GM12878 (cell line): ENCODE measurements around the gene ASTN1. TPM values are rescaled to one million over a fixed set of nuclear protein-coding genes. Genes with fewer than 3 reads are reported as not detected.

Experiments
- ATAC-seq: fragments of 200-7000 bp; cut with Tn5 transposase; 3 replicates; pipeline ENCODE4 v1.9.1; 2020; ENCODE audit warnings: mild to moderate bottlenecking, moderate library complexity
- BruUV-seq: library from RNA; stranded (reverse); fragments of 400-500 nt; replicated peaks from 2 replicates; lab custom pipeline; 2021; lab: Mats Ljungman, UMichigan
- CTCF ChIA-PET: fragments of 300-600 bp; sonication (Branson Sonifier 250); formaldehyde crosslinking; extraction: SDS; loops from one replicate; lab custom pipeline; 2021; ENCODE audit warnings: inconsistent platforms; lab: Yijun Ruan, JAX
- POLR2A ChIA-PET: fragments of 350-600 bp; formaldehyde crosslinking; extraction: SDS; loops from one replicate; lab custom pipeline; 2021; ENCODE audit warnings: inconsistent platforms; lab: Charles Lee
- RAD21 ChIA-PET: fragments of 300-600 bp; sonication (Branson Sonifier 250); formaldehyde crosslinking; loops from one replicate; lab custom pipeline; 2023; ENCODE audit warnings: antibody characterized with exemption; ENCODE audit not compliant: unreplicated experiment; lab: Charles Lee
- SMC1A ChIA-PET: fragments of 300-600 bp; sonication (Branson Sonifier 250); formaldehyde crosslinking; loops from one replicate; lab custom pipeline; 2023; ENCODE audit not compliant: unreplicated experiment, uncharacterized antibody; lab: Charles Lee
- DNase-seq: peaks from one replicate; pipeline ENCODE4 v3.0.0-alpha.2; 2011; ENCODE audit warnings: low read depth, low spot score
- FAIRE-seq: peaks from 3 replicates; lab custom pipeline; 2011; peaks lifted over from hg19 to GRCh38; lab: Jason Lieb, UNC
- H2AFZ ChIP-seq: 2 replicates; pipeline ENCODE4 v1.6.0; 2011; ENCODE audit warnings: low read depth, low read length, control low read depth; ENCODE audit not compliant: control insufficient read depth
- H3K27ac ChIP-seq: 2 replicates; pipeline ENCODE4 v1.5.1; 2011; ENCODE audit warnings: control low read depth; ENCODE audit not compliant: control insufficient read depth, insufficient read depth
- H3K27me3 ChIP-seq, 2 experiments: replicated peaks in 1 of 2; 2 replicates each; pipeline versions ENCODE4 v1.6.0 to v1.6.1; 2011; ENCODE audit warnings: low read length in 1 of 2; ENCODE audit not compliant: control insufficient read depth in 2 of 2, insufficient read depth in 2 of 2
- H3K36me3 ChIP-seq, 2 experiments: 2 replicates each; pipeline ENCODE4 v1.5.1; 2011; ENCODE audit warnings: low read length in 1 of 2; ENCODE audit not compliant: control insufficient read depth in 2 of 2, insufficient read depth in 2 of 2
- H3K4me1 ChIP-seq: 2 replicates; pipeline ENCODE4 v1.6.1; 2011; ENCODE audit warnings: mild to moderate bottlenecking, low read length, moderate library complexity, mixed read lengths; ENCODE audit not compliant: control insufficient read depth, insufficient read depth
- H3K4me2 ChIP-seq: 2 replicates; pipeline ENCODE4 v1.6.0; 2011; ENCODE audit warnings: control low read depth; ENCODE audit not compliant: control insufficient read depth, insufficient read depth
- H3K4me3 ChIP-seq: fragments of 200-600 bp; sonication (generic); 2 replicates; pipeline ENCODE4 v1.5.1; 2016
- H3K79me2 ChIP-seq: 2 replicates; pipeline ENCODE4 v1.6.0; 2011; ENCODE audit warnings: low read length; ENCODE audit not compliant: control insufficient read depth, insufficient read depth
- H3K9ac ChIP-seq: 2 replicates; pipeline ENCODE4 v1.8.0; 2011; ENCODE audit warnings: low read length, control low read depth, mixed read lengths; ENCODE audit not compliant: control insufficient read depth, insufficient read depth
- H3K9me3 ChIP-seq: replicated peaks from 3 replicates; pipeline ENCODE4 v1.5.1; 2011; ENCODE audit warnings: mild to moderate bottlenecking, low read length; ENCODE audit not compliant: control insufficient read depth, insufficient read depth
- H4K20me1 ChIP-seq: 2 replicates; pipeline ENCODE4 v1.6.0; 2011; ENCODE audit not compliant: control insufficient read depth, insufficient read depth
- CREM ChIP-seq: IDR thresholded peaks from 2 replicates; pipeline ENCODE4 v1.6.1; 2014; ENCODE audit warnings: antibody characterized with exemption, low read depth
- HDGF ChIP-seq: fragments of 450-650 bp; IDR thresholded peaks from 2 replicates; pipeline ENCODE4 v1.6.1; 2016; ENCODE audit warnings: antibody characterized with exemption
- NFXL1 ChIP-seq: fragments of 450-650 bp; IDR thresholded peaks from 2 replicates; pipeline ENCODE4 v1.6.1; 2017; ENCODE audit warnings: antibody characterized with exemption, mild to moderate bottlenecking, borderline replicate concordance
- SIX5 ChIP-seq: IDR thresholded peaks from 2 replicates; pipeline ENCODE4 v1.6.1; 2011; ENCODE audit warnings: mild to moderate bottlenecking, low read depth, low read length, moderate library complexity; ENCODE audit not compliant: severe bottlenecking
- STAT3 ChIP-seq: IDR thresholded peaks from 2 replicates; pipeline ENCODE4 v1.6.1; 2011; ENCODE audit warnings: low read depth, low read length, improper control_type of control experiment
- TAF1 ChIP-seq: IDR thresholded peaks from 2 replicates; pipeline ENCODE4 v1.6.1; 2011; ENCODE audit warnings: mild to moderate bottlenecking, low read depth, low read length, borderline replicate concordance
- ZSCAN29 ChIP-seq: fragments of 450-650 bp; IDR thresholded peaks from 2 replicates; pipeline ENCODE4 v1.6.1; 2017; ENCODE audit warnings: mild to moderate bottlenecking, moderate library complexity
- WGBS: methylation state at CpG from one replicate; pipeline ENCODE4 v1.1.6; 2016; ENCODE audit warnings: low lambda C conversion rate; ENCODE audit not compliant: insufficient replicate concordance, insufficient coverage; ENCODE audit errors: missing lambda C conversion rate; 5-methylcytosine and 5-hydroxymethylcytosine counted together
- in situ Hi-C: fragments of 300-500 bp; cut with MboI; formaldehyde crosslinking; loops from 9 replicates; pipeline ENCODE4 v1.14.3; 2018; ENCODE audit warnings: mixed read lengths
- intact Hi-C: fragments of 100-400 bp; cut with micrococcal nuclease; formaldehyde crosslinking; loops from one replicate; pipeline ENCODE4 v1.14.2; 2022; ENCODE audit not compliant: unreplicated experiment
- polyA plus RNA-seq, 11 experiments: library from polyadenylated mRNA; depleted of rRNA in 4 of 11; unstranded in 6 of 11; stranded (reverse) in 5 of 11; fragments of >200 nt; fragmentation: Nextera tagmentation in 4 of 11; fragmentation: Illumina TruSeq in 1 of 11; extraction: Ambion mirVana in 4 of 11; extraction: Trizol in 1 of 11; gene quantifications; 1 replicate in 1 of 11; 2 replicates in 10 of 11; pipeline versions ENCODE4 v1.2.1 to v1.2.3, GENCODE V29; 2011 to 2016; ENCODE audit warnings: inconsistent platforms in 2 of 11, missing spikeins in 2 of 11, low read depth in 1 of 11
- total RNA-seq, 4 experiments: library from RNA; depleted of rRNA in 3 of 4; stranded (reverse); fragments of >200 nt in 3 of 4; fragmentation: Illumina TruSeq in 1 of 4; extraction: Trizol in 1 of 4; gene quantifications; 2 replicates each; pipeline versions ENCODE4 v1.2.1 to v1.2.3, GENCODE V29; 2013 to 2021
- TF ChIP-seq, protein P1 (sequence below): fragments of 450-650 bp; IDR thresholded peaks from 2 replicates; pipeline ENCODE4 v1.6.1; 2017; ENCODE audit warnings: borderline replicate concordance
- TF ChIP-seq, protein P2 (sequence below): IDR thresholded peaks from 2 replicates; pipeline ENCODE4 v1.6.1; 2011; ENCODE audit warnings: borderline replicate concordance, low read depth, mild to moderate bottlenecking, moderate library complexity, low read length; ENCODE audit not compliant: insufficient read depth, poor library complexity, severe bottlenecking
- TF ChIP-seq, protein P3 (sequence below): fragments of 150-350 bp; IDR thresholded peaks from 2 replicates; pipeline ENCODE4 v1.6.1; 2016; ENCODE audit warnings: low read depth, low read length
- TF ChIP-seq, protein P4 (sequence below): fragments of 450-650 bp; IDR thresholded peaks from 2 replicates; pipeline ENCODE4 v1.6.1; 2016; ENCODE audit warnings: mild to moderate bottlenecking, moderate library complexity, borderline replicate concordance

Gene ASTN1
- total and polyA plus RNA-seq, 10 of the 15 experiments (the other 5 are each of a cell fraction or from before 2014, with no cell fraction given): 0.04 TPM; not detected in 9

DNA sequence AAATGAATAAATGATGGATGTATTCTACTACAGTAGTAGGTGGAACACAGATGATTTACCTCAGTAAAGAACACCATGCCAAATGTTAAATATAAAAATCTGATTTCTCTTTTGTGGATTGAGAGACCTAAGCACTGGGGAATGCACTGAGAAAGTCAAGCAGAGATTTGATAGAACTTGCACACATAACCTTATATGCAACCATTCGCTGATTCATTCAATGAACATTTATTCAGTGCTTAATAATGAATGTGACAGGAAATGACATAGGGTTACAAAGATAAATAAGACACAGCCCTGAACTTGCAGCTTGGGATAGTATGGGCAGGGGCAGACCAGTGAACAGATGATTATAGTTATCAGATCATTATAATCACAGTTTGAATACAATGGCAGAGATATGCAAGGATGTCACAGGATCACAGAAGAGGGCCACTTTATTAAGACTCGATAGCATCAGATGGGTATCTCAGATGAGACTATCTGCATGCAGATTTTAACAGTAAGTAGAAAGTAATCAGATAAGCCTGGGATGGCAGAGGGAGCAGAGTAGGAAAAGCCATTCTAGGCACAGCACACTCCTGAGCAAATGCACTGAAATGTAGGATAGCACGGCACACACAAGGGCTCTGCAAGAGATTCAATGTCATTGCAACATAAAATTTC lies 169.4 kb downstream of the ASTN1 start:
- FAIRE-seq: no peak
- H4K20me1 ChIP-seq: no peaks in the 10 kb centered on the region
- no peak overlapping the region for H3K4me3 ChIP-seq
- no peaks in the 10 kb centered on the region for H3K79me2 ChIP-seq
- no peaks in the 10 kb centered on the region for H3K27me3 ChIP-seq
- ChIA-PET SMC1A (no interaction called here), RAD21 (no interaction called here), POLR2A (no interaction called here), CTCF (no interaction called here)
- intact Hi-C loops: no loop called here
- no peak overlapping the region for H3K4me2 ChIP-seq
- no peak overlapping the region for H2AFZ ChIP-seq
- H3K27ac ChIP-seq: no peak overlapping the region
- ATAC-seq: no peak
- H3K9ac ChIP-seq: no peak overlapping the region
- no peaks in the 10 kb centered on the region for H3K36me3 ChIP-seq
- DNase-seq: no peak
- no TSS peak for BruUV-seq
- in situ Hi-C loops: no loop called here
- H3K4me1 ChIP-seq: no peaks in the 10 kb centered on the region
- TF ChIP-seq NFXL1 (no peak), STAT3 (no peak), SIX5 (no peak), TAF1 (no peak), ZSCAN29 (no peak), HDGF (no peak), CREM (no peak)
- TF ChIP-seq, protein P1, sequence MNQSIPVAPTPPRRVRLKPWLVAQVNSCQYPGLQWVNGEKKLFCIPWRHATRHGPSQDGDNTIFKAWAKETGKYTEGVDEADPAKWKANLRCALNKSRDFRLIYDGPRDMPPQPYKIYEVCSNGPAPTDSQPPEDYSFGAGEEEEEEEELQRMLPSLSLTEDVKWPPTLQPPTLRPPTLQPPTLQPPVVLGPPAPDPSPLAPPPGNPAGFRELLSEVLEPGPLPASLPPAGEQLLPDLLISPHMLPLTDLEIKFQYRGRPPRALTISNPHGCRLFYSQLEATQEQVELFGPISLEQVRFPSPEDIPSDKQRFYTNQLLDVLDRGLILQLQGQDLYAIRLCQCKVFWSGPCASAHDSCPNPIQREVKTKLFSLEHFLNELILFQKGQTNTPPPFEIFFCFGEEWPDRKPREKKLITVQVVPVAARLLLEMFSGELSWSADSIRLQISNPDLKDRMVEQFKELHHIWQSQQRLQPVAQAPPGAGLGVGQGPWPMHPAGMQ: no peak
- TF ChIP-seq, protein P2, sequence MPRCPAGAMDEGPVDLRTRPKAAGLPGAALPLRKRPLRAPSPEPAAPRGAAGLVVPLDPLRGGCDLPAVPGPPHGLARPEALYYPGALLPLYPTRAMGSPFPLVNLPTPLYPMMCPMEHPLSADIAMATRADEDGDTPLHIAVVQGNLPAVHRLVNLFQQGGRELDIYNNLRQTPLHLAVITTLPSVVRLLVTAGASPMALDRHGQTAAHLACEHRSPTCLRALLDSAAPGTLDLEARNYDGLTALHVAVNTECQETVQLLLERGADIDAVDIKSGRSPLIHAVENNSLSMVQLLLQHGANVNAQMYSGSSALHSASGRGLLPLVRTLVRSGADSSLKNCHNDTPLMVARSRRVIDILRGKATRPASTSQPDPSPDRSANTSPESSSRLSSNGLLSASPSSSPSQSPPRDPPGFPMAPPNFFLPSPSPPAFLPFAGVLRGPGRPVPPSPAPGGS: no peak
- TF ChIP-seq, protein P3, sequence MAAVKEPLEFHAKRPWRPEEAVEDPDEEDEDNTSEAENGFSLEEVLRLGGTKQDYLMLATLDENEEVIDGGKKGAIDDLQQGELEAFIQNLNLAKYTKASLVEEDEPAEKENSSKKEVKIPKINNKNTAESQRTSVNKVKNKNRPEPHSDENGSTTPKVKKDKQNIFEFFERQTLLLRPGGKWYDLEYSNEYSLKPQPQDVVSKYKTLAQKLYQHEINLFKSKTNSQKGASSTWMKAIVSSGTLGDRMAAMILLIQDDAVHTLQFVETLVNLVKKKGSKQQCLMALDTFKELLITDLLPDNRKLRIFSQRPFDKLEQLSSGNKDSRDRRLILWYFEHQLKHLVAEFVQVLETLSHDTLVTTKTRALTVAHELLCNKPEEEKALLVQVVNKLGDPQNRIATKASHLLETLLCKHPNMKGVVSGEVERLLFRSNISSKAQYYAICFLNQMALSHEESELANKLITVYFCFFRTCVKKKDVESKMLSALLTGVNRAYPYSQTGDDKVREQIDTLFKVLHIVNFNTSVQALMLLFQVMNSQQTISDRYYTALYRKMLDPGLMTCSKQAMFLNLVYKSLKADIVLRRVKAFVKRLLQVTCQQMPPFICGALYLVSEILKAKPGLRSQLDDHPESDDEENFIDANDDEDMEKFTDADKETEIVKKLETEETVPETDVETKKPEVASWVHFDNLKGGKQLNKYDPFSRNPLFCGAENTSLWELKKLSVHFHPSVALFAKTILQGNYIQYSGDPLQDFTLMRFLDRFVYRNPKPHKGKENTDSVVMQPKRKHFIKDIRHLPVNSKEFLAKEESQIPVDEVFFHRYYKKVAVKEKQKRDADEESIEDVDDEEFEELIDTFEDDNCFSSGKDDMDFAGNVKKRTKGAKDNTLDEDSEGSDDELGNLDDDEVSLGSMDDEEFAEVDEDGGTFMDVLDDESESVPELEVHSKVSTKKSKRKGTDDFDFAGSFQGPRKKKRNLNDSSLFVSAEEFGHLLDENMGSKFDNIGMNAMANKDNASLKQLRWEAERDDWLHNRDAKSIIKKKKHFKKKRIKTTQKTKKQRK: no peak
- TF ChIP-seq, protein P4, sequence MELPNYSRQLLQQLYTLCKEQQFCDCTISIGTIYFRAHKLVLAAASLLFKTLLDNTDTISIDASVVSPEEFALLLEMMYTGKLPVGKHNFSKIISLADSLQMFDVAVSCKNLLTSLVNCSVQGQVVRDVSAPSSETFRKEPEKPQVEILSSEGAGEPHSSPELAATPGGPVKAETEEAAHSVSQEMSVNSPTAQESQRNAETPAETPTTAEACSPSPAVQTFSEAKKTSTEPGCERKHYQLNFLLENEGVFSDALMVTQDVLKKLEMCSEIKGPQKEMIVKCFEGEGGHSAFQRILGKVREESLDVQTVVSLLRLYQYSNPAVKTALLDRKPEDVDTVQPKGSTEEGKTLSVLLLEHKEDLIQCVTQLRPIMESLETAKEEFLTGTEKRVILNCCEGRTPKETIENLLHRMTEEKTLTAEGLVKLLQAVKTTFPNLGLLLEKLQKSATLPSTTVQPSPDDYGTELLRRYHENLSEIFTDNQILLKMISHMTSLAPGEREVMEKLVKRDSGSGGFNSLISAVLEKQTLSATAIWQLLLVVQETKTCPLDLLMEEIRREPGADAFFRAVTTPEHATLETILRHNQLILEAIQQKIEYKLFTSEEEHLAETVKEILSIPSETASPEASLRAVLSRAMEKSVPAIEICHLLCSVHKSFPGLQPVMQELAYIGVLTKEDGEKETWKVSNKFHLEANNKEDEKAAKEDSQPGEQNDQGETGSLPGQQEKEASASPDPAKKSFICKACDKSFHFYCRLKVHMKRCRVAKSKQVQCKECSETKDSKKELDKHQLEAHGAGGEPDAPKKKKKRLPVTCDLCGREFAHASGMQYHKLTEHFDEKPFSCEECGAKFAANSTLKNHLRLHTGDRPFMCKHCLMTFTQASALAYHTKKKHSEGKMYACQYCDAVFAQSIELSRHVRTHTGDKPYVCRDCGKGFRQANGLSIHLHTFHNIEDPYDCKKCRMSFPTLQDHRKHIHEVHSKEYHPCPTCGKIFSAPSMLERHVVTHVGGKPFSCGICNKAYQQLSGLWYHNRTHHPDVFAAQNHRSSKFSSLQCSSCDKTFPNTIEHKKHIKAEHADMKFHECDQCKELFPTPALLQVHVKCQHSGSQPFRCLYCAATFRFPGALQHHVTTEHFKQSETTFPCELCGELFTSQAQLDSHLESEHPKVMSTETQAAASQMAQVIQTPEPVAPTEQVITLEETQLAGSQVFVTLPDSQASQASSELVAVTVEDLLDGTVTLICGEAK: no peak
- 2% methylated on average over 3 of the region's 3 CpGs for WGBS
- H3K9me3 ChIP-seq: no peaks in the 10 kb centered on the region
